Vein endothelial cell (primary cell): ENCODE results near the gene PKD1. TPM values are rescaled to one million over a fixed set of nuclear protein-coding genes. Genes with fewer than 3 reads are reported as not detected.

Experiments used
- small RNA-seq: library from RNA; depleted of rRNA; stranded (forward); fragments of <200 nt; gene quantifications from one replicate; pipeline ENCODE3, GENCODE V24; 2012
- total RNA-seq: library from RNA; depleted of rRNA; stranded (reverse); fragments of >200 nt; gene quantifications from 2 replicates; pipeline ENCODE4 v1.2.3, GENCODE V29; 2012

The PKD1 gene
- 64.7 and 80.0 TPM in 2 replicates for total RNA-seq

DNA sequence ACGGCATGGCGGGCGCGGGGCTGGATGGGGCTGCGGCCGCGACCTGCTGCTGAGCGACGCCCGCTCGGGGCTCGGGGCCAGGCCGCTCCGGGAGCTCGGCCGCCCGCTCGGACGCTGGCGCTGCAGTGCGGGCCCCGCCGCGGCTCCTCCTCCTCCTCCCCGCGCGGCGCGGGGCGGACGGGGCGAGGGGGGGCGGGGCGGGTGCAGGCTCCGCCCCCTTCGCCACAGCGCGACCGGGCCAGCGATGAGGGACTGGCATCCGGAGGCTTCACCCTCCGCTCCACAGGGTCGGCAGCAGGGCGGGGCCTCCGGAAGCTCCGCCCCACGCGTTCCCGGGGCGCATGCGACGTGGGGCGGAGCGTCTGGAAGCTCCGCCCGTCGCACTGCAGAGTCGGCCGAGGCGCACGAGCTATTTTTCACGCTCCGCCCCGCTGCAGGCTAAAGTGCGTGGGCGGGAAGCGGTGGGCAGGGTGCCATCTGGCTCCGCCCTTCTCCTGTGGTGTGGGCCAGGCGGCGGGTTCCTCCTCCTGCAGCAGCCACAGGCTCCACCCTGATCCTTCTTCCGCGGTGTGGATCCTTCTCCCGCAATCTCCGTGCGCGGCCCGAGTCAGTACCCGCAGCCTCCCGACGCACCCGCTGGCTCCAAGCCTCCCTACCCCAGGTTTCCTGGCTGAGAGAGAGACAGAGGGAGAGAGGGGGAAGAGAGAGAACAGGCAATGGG is at the start of gene PKD1:
TSS of gene PKD1 (minus strand) at position 129 of the 721 bp plus-strand sequence. CDS start 209 bp downstream, outside the sequence.

DNA sequence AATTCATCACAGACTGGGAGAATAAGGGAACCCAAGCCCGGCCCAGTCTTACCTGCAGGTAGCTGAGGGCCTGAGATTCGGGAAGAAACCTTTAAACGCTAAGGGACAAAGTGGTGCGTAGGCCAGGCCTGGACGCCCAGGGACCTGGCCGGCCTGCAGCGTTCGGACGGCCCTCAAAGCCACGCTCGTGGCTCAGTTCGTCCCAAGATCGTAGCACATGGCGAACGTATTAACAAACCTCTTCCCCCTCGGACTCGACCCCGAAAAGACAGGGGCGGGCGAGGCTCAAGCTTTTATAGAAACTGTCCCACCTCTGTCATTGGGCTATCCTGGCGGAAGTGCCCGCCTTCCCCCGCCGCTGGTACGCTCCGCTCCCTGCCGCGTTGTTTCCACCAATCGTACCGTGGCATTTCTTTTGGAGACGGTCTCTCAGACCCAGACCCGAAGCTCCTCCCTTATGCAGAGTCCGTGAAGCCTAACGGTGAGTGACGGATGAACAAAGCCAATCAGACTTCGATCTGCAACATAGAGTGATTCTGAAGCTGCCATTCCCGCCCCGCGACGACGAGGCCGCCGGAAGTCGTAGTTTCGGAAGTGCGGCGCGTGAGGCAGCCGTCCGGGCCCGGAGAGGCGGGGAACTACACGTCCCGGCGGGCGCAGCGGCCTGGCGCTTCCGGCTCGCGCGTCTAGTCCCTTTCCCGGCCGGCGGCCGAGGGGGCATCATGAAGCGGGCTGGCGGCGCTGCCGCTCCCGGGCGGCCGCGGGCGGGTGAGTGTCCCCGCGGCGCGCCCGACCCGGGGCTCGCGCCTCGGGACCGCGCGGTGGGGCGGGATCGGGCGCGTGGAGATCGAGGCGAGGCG is 19.6 kb upstream of the PKD1 start, which contains the start of gene TRAF7:
TSS of gene TRAF7 (plus strand) at position 692 of the 860 bp plus-strand sequence. CDS start 8,139 bp downstream, outside the sequence.

DNA sequence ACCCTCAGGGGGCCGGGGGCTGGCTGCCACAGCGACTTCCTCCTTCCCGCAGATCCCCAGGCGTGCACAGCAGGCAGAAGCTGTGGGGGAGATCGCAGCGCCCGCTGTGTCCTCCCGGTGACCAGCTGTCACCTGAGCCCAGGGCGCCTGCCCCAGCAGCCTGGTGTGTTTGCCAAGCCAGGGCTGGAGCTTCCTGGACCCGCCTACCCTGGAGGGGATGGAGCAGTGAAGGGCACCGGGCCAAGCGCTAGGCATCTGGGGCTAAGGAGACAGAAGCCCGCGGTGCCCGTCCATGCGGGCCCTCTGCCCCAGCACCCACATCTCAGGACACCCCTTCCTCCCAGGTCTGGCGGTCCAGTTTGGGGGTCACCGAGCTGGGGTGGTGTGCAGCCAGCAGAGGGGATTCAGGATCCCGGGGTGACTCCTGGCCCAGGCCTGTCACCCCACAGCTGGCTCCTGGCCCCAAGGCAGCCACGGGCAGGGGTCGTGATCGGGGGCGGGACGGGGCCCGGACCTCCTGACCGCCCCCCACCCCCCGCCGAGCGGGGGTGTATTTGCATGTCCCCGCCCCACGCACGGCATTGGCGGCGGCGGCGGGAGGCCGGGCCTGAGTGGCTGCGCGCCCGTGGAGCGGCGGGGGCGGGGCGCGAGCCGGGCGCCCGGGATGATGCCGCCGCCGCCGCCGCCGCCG is 12.4 kb upstream of the PKD1 start, which contains the start of gene RAB26:
TSS of gene RAB26 (plus strand) at position 645 of the 691 bp plus-strand sequence. CDS start 159 bp downstream, outside the sequence.

GRCh38 chr16:2047330-2048115 is 88.2 kb downstream of the PKD1 start, which contains the start of the genes NTHL1 and TSC2:
NTHL1 (minus strand) TSS chr16:2047834; CDS start chr16:2047823, 11 bp downstream.
TSC2 (plus strand) TSS chr16:2047985; CDS start chr16:2048616, 631 bp downstream.

Small RNAs within 50 kb of the gene (small RNA-seq; reads per million reads assigned to genes)
- gene MIR1225 (not detected), gene MIR3180-5 (not detected), gene MIR4516 (not detected), gene RF00019 (not detected), gene SNORD60 (not detected)

Other genes with a start within 250 kb of the PKD1 start
- gene HS3ST6, start 217.5 kb downstream of the PKD1 start, total RNA-seq, result not detected in 2 replicates
- gene MSRB1, start 192.7 kb downstream of the PKD1 start, total RNA-seq, result 20.5 and 21.6 TPM in 2 replicates
- gene RPL3L, start 181.2 kb downstream of the PKD1 start, total RNA-seq, result not detected in 2 replicates
- gene NDUFB10, start 176.4 kb downstream of the PKD1 start, total RNA-seq, result 118 and 137 TPM in 2 replicates
- 2,303 and 3,069 TPM in 2 replicates for gene RPS2, start 171.1 kb downstream of the PKD1 start, total RNA-seq
- not detected in 2 replicates for gene RNF151, start 169.0 kb downstream of the PKD1 start, total RNA-seq
- 45.9 and 54.2 TPM in 2 replicates for gene TBL3, start 163.8 kb downstream of the PKD1 start, total RNA-seq
- gene NOXO1, start 154.4 kb downstream of the PKD1 start, total RNA-seq, result 0.33 TPM in 1 of 2 replicates, not detected in the other
- 11.9 and 15.7 TPM in 2 replicates for gene GFER, start 151.7 kb downstream of the PKD1 start, total RNA-seq
- 1.9 and 6.9 TPM in 2 replicates for gene SYNGR3, start 145.9 kb downstream of the PKD1 start, total RNA-seq
- gene ZNF598, start 126.1 kb downstream of the PKD1 start, total RNA-seq, result 29.7 and 33.1 TPM in 2 replicates
- 0.98 and 1.1 TPM in 2 replicates for gene NPW, start 116.1 kb downstream of the PKD1 start, total RNA-seq
- gene NHERF2, start 109.0 kb downstream of the PKD1 start, total RNA-seq, result 40.5 and 82.0 TPM in 2 replicates
- gene NTHL1, start 88.1 kb downstream of the PKD1 start, total RNA-seq, result 17.9 and 28.1 TPM in 2 replicates
- 67.1 and 86.9 TPM in 2 replicates for gene TSC2, start 87.9 kb downstream of the PKD1 start, total RNA-seq
- gene RAB26, start 12.7 kb upstream of the PKD1 start, total RNA-seq, result 0.65 and 0.86 TPM in 2 replicates
- 117 and 169 TPM in 2 replicates for gene TRAF7, start 19.9 kb upstream of the PKD1 start, total RNA-seq
- under 0.01 TPM in 2 replicates for gene CASKIN1, start 60.7 kb upstream of the PKD1 start, total RNA-seq
- 36.4 and 40.5 TPM in 2 replicates for gene MLST8, start 69.6 kb upstream of the PKD1 start, total RNA-seq
- 0.98 and 2.1 TPM in 2 replicates for gene BRICD5, start 75.0 kb upstream of the PKD1 start, total RNA-seq
- gene PGP, start 78.9 kb upstream of the PKD1 start, total RNA-seq, result 20.3 and 21.9 TPM in 2 replicates
- 31.4 and 35.3 TPM in 2 replicates for gene E4F1, start 87.7 kb upstream of the PKD1 start, total RNA-seq
- 0.65 and 0.67 TPM in 2 replicates for gene DNASE1L2, start 100.5 kb upstream of the PKD1 start, total RNA-seq
- gene ECI1, start 115.7 kb upstream of the PKD1 start, total RNA-seq, result 20.8 and 28.4 TPM in 2 replicates
- gene RNPS1, start 132.2 kb upstream of the PKD1 start, total RNA-seq, result 144 and 178 TPM in 2 replicates
- 33.9 and 35.9 TPM in 2 replicates for gene ABCA3, start 204.8 kb upstream of the PKD1 start, total RNA-seq